RPMI8226 (cell line): ENCODE results near the gene ACAT2.
"Not testable (repeated sequence)": the region's sequence is repeated elsewhere in the genome, so short reads cannot be mapped to it uniquely, and the experiment has no call there.

Source experiments
- DNase-seq: peaks from one replicate; pipeline ENCODE4 v3.0.0-alpha.2; 2015

Gene ACAT2

DNA sequence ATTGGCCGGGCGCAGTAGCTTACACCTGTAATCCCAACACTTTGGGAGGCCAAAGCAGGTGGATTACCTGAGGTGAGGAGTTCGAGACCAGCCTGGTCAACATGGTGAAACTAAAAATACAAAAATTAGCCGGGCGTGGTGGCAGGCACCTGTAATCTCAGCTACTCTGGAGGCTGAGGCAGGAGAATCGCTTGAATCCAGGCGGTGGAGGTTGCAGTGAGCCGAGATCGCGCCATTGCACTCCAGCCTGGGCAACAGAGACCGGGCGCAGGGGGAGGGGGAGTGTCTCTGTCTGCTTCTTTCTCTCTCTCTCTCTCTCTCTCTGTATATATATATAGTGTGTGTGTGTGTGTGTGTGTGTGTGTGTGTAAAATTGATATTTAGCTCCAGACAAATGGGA, 29.3 kb upstream of the ACAT2 start:
- not testable (repeated sequence) for DNase-seq

GRCh38 chr6:159733395-159733794, 28.4 kb upstream of the ACAT2 start:
- DNase-seq: not testable (repeated sequence)

DNA sequence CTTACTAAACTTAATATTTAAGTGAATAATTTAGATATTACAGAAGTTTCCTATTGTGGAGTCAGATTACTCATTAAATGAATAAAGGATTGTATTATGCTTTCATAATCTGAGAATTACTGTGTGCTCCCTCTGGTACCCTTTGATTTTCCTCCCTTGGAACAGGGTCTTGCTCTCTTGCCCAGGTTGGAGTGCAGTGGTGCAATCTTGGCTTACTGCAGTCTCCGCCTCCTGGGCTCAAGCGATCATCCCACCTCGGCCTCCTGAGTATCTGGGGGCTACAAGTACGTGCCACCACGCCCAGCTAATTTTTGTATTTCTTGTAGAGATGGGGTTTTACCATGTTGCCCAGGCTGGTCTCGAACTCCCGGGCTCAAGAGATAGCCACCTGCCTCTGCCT, 24.9 kb upstream of the ACAT2 start:
- DNase-seq: no peak

GRCh38 chr6:159739341-159739740, 22.5 kb upstream of the ACAT2 start:
- DNase-seq: no peak

GRCh38 chr6:159742165-159742564, 19.7 kb upstream of the ACAT2 start:
- DNase-seq: no peak

DNA sequence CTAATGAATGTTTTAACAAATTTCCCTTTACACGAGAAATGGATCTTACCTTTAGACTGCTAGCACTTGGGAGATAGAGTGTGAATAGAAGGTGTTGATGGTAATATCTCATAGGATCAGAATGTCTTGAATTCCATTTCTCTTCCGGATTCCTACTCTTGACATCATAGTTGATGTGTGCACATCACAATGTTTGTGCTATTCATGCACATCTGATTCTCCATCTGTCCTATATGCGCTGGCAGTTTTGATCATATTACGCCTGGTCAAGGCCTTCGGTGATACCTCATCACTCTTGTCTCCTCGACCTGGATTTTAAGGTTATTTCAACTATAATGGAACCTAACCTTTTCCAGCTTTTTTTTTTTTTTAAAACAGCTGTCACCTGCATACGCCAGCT, 16.8 kb upstream of the ACAT2 start:
- DNase-seq: no peak

DNA sequence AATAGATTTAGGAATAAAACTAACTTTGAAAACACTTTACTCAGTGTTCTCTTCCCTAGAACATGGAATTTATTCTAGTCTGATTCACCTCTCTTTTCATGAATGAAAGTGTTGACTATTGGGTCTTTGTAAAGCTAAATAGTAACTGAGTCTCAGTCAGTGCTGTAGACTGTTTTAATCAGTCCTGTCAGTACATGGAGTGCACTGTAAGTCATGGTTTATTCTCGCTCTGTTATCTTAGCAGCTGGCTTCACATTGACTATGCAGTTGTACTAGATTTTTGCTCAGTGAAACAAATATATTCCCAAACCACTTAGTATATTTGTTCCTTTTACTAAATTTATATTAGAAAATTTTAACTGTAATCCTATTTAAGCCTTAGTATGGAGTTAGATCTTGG, 15.1 kb upstream of the ACAT2 start:
- DNase-seq: no peak

DNA sequence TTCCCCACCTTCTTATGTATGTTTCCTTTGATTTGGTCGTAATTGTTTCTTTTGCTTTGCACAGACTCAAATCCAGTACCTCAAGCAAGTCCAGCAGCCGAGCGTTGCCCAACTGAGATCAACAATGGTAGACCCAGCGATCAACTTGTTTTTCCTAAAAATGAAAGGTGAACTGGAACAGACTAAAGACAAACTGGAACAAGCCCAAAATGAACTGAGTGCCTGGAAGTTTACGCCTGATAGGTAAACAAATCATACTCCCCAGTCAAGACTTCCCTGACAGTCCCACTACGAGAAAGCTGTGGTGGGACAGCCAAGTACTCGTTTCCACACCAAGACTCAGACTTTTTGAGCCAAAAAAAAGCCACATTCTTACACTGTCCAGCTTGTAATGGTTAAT, 13.7 kb upstream of the ACAT2 start:
- not testable (repeated sequence) for DNase-seq

DNA sequence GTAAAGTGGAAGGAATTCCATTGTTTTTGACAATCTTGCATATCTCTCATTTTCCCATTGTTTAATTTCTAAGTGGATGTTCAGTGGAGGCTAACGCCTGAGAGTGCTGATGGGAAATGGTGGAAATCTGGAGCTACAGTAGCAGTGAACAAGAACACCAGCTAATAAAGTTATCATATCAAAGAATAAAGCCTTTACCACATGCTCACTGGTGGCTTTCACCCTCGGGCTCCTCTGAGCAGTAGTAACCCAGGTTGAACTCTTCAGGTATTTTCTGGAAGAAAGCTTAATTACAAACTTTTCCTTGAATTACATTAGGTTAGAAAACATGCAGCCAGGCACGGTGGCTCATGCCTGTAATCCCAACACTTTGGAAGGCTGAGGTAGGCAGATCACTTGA, 10.4 kb upstream of the ACAT2 start:
- no peak for DNase-seq

GRCh38 chr6:159753081-159753872, 8.6 kb upstream of the ACAT2 start:
- DNase-seq: no peak

DNA sequence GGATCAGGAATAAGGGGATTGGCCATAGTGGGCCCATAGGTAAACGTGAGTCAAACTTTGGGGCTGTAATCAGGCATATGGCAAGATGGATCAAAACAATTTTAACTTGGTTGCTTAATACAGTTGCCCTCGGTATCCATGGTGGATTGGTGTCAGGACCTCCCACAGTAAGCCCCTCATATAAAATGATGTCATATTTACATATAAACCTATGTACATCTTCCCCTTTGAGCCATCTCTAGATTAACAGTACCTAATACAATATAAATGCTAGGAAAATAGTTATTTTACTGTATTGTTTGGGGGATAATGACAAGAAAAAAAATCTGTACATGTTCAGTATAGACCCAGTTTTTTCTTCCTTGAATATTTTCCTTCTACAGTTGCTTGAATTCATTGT, 7.4 kb upstream of the ACAT2 start:
- no peak for DNase-seq

DNA sequence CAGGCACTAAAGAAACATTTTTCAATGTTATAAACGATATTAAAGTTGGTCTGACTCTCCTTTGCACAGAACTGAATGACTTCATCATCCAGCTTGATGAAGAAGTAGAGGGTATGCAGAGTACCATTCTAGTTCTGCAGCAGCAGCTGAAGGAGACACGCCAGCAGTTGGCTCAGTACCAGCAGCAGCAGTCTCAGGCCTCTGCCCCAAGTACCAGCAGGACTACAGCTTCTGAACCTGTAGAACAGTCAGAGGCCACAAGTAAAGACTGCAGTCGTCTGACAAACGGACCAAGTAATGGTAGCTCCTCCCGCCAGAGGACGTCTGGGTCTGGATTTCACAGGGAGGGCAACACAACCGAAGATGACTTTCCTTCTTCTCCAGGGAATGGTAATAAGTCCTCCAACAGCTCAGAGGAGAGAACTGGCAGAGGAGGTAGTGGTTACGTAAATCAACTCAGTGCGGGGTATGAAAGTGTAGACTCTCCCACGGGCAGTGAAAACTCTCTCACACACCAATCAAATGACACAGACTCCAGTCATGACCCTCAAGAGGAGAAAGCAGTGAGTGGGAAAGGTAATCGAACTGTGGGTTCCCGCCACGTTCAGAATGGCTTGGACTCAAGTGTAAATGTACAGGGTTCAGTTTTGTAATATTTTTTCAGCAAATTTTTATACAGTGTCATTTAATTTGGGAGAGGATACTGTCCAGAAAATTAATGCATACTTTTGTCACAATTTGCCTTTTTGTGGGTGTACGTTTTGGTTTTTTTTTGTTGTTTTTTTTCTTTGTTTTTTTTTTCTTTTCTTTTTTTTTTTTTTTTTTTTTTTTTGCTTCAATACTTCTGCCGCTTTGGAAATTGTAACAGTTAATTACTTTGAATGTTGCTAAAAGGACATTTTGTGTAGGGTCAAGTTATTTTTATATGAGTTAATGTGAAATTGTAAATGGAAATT, 6.6 kb upstream of the ACAT2 start:
- no peak for DNase-seq

- DNase-seq: no peak
Observed at GRCh38 chr6:159756508-159756907, 5.3 kb upstream of the ACAT2 start.

- DNase-seq: no peak
Observed at GRCh38 chr6:159758031-159759001, 3.5 kb upstream of the ACAT2 start.

- no peak for DNase-seq
Observed at GRCh38 chr6:159759645-159760044, 2.2 kb upstream of the ACAT2 start.

GRCh38 chr6:159760602-159761057, 1.2 kb upstream of the ACAT2 start:
- no peak for DNase-seq

GRCh38 chr6:159761129-159761872, 544 bp upstream of the ACAT2 start:
- peak; percentile 7 for DNase-seq

DNA sequence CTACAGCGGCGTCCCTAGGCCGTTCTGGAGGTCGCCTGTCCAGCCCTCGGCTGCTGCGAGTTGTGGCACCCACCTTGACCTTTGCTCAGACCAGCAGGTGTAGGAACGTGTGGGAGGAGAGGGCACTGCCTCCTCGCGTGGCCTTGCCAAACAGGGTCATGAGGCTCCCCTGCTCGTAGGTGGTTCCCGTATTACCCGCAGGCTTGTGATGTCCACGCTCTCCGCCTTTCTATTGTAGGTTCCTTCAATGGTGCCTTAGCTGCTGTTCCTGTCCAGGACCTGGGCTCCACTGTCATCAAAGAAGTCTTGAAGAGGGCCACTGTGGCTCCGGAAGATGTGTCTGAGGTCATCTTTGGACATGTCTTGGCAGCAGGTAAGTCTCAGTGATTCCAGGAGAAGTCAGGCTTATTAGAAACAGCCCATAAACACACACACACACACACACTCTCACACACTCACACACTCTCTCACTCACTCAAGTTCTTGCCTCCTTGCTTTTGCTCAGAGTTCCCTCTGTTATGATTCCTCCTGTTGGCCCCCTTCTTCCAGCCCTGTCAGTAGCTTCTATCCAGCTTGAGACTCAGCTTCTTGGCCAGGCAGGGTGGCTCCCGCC, 942 bp downstream of the ACAT2 start:
- peak; percentile 40 for DNase-seq

- DNase-seq: no peak
Observed at GRCh38 chr6:159766906-159767305, 5.1 kb downstream of the ACAT2 start.

- no peak for DNase-seq
Observed at GRCh38 chr6:159769470-159769869, 7.6 kb downstream of the ACAT2 start.

GRCh38 chr6:159772196-159772595, 10.4 kb downstream of the ACAT2 start:
- DNase-seq: no peak
